Neuronal stem cell (in vitro differentiated cells): ENCODE results near the gene ELP5.
"Not testable (repeated sequence)": the region's sequence is repeated elsewhere in the genome, so short reads cannot be mapped to it uniquely, and the experiment has no call there.

Source experiments
- DNase-seq: peaks from one replicate; pipeline ENCODE4 v3.0.0-alpha.2; 2013; ENCODE audit warnings: low spot score
- H2AFZ ChIP-seq: one replicate; pipeline ENCODE4 v1.6.1; 2013; ENCODE audit warnings: mild to moderate bottlenecking, low read length, inconsistent platforms
- H2AK5ac ChIP-seq: 2 replicates; pipeline ENCODE4 v1.6.1; 2013; ENCODE audit warnings: low read depth, mild to moderate bottlenecking, inconsistent platforms, low read length, moderate library complexity, mixed read lengths
- H2BK120ac ChIP-seq: 2 replicates; pipeline ENCODE4 v1.6.1; 2013; ENCODE audit warnings: low read depth, mild to moderate bottlenecking, inconsistent platforms, low read length, moderate library complexity, mixed read lengths
- H2BK12ac ChIP-seq: one replicate; pipeline ENCODE4 v1.6.1; 2013; ENCODE audit warnings: low read length, inconsistent platforms
- H2BK15ac ChIP-seq: 2 replicates; pipeline ENCODE4 v1.6.1; 2013; ENCODE audit warnings: mild to moderate bottlenecking, low read length, inconsistent platforms, mixed read lengths
- H2BK5ac ChIP-seq: one replicate; pipeline ENCODE4 v1.6.1; 2013; ENCODE audit warnings: inconsistent platforms, mild to moderate bottlenecking, low read length, moderate library complexity
- H3K14ac ChIP-seq: one replicate; pipeline ENCODE4 v1.6.1; 2013; ENCODE audit warnings: low read length, inconsistent platforms
- H3K18ac ChIP-seq: 2 replicates; pipeline ENCODE4 v1.6.1; 2013; ENCODE audit warnings: low read length, inconsistent platforms
- H3K23ac ChIP-seq: 2 replicates; pipeline ENCODE4 v1.6.1; 2013; ENCODE audit warnings: low read depth, mild to moderate bottlenecking, mixed read lengths, low read length, inconsistent platforms; ENCODE audit not compliant: poor library complexity
- H3K27ac ChIP-seq: replicated peaks from 3 replicates; pipeline ENCODE4 v1.5.1; 2013; ENCODE audit warnings: low read length, inconsistent platforms
- H3K27me3 ChIP-seq, 3 experiments: 2 replicates each; pipeline ENCODE4 v1.6.1; 2013; ENCODE audit warnings: low read length in 3 of 3, mild to moderate bottlenecking in 2 of 3, inconsistent platforms in 1 of 3, low read depth in 1 of 3, mixed read lengths in 1 of 3, moderate library complexity in 1 of 3; ENCODE audit not compliant: control insufficient read depth in 3 of 3, insufficient read depth in 3 of 3
- H3K36me3 ChIP-seq, 2 donors: replicated peaks in 1 of 2; 2 replicates each; pipeline ENCODE4 v1.6.1; 2013; ENCODE audit warnings: low read length in 2 of 2; ENCODE audit not compliant: control insufficient read depth in 2 of 2, insufficient read depth in 2 of 2
- H3K4ac ChIP-seq: 2 replicates; pipeline ENCODE4 v1.6.1; 2013; ENCODE audit warnings: inconsistent platforms, mild to moderate bottlenecking, low read length, moderate library complexity
- H3K4me1 ChIP-seq, 2 donors: 1 replicate in 1 of 2; 2 replicates in 1 of 2; pipeline ENCODE4 v1.6.1; 2013; ENCODE audit warnings: low read length in 2 of 2, low read depth in 1 of 2; ENCODE audit not compliant: control insufficient read depth in 2 of 2, insufficient read depth in 1 of 2
- H3K4me2 ChIP-seq: one replicate; pipeline ENCODE4 v1.6.1; 2013; ENCODE audit warnings: mild to moderate bottlenecking, low read length, inconsistent platforms; ENCODE audit not compliant: insufficient read depth, poor library complexity, severe bottlenecking
- H3K4me3 ChIP-seq, 2 donors: 2 replicates each; pipeline ENCODE4 v1.5.1; 2013; ENCODE audit warnings: low read length in 2 of 2, mild to moderate bottlenecking in 2 of 2, inconsistent platforms in 1 of 2, moderate library complexity in 1 of 2
- H3K79me1 ChIP-seq: one replicate; pipeline ENCODE4 v1.6.1; 2013; ENCODE audit warnings: low read depth, mild to moderate bottlenecking, inconsistent platforms, low read length, moderate library complexity
- H3K9ac ChIP-seq: one replicate; pipeline ENCODE4 v1.6.1; 2013; ENCODE audit warnings: mild to moderate bottlenecking, low read depth, low read length, inconsistent platforms; ENCODE audit not compliant: poor library complexity
- H3K9me3 ChIP-seq, 2 donors: replicated peaks in 1 of 2; 2 replicates each; pipeline versions ENCODE3 to v1.6.1; 2013; ENCODE audit warnings: low read length in 2 of 2, mild to moderate bottlenecking in 2 of 2, inconsistent platforms in 1 of 2, low read depth in 1 of 2, mixed read lengths in 1 of 2, moderate library complexity in 1 of 2; ENCODE audit not compliant: control insufficient read depth in 2 of 2, insufficient read depth in 1 of 2
- H4K8ac ChIP-seq: one replicate; pipeline ENCODE4 v1.6.1; 2013; ENCODE audit warnings: low read depth, mild to moderate bottlenecking, inconsistent platforms, low read length, moderate library complexity
- H4K91ac ChIP-seq: one replicate; pipeline ENCODE4 v1.6.1; 2013; ENCODE audit warnings: low read length, low read depth, mild to moderate bottlenecking, inconsistent platforms; ENCODE audit not compliant: poor library complexity
- WGBS, 2 donors: extraction: QIAGEN DNeasy Blood & Tissue Kit; methylation state at CpG; one replicate each; pipeline ENCODE4 v1.1.7; 2013; ENCODE audit warnings: missing lambda C conversion rate in 2 of 2, mixed read lengths in 1 of 2; ENCODE audit not compliant: insufficient read length in 2 of 2, insufficient replicate concordance in 1 of 2; ENCODE audit errors: extremely low coverage in 2 of 2; 5-methylcytosine and 5-hydroxymethylcytosine counted together

The ELP5 gene

DNA sequence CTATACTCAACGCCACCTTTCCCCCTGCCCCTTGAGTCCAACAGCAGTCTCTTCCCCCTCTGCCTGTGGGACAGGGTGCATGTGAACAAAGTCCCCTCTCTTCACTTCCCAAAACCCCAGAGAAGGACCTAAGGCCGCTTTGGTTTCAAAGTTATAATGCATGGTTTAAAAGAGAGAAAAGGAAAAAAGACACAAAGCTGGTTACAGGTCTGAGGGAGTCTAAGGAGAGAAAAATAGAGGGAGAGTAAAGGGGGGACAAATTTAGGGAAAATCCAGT is 8.6 kb upstream of the ELP5 start:
- Histone ChIP-seq H3K18ac (peak overlapping the region; percentile 50), H4K8ac (no peak overlapping the region), H2BK5ac (no peak overlapping the region), H2AFZ (peak overlapping the region; percentile 89), H3K4me3 (peak overlapping the region; percentile 80 to 94), H3K9me3 (no peaks in the 10 kb centered on the region), H3K36me3 (peaks cover 30 to 62% of the 10 kb centered on the region in 2 donors), H3K27me3 (no peaks in the 10 kb centered on the region), H3K9ac (peak overlapping the region; percentile 37), H4K91ac (no peak overlapping the region), H2AK5ac (no peak overlapping the region), H3K4ac (no peak overlapping the region), H3K4me1 (peaks cover 4 to 18% of the 10 kb centered on the region in 2 donors), H2BK15ac (no peak overlapping the region), H3K14ac (no peak overlapping the region), H3K27ac (peak overlapping the region; percentile 76), H2BK12ac (no peak overlapping the region), H3K23ac (no peak overlapping the region), H2BK120ac (no peak overlapping the region), H3K4me2 (peak overlapping the region; percentile 94), H3K79me1 (peaks cover 4% of the 10 kb centered on the region)
- no peak for DNase-seq
- no CpG with 5 or more reads among the region's 2 CpGs for WGBS, 2 donors

DNA sequence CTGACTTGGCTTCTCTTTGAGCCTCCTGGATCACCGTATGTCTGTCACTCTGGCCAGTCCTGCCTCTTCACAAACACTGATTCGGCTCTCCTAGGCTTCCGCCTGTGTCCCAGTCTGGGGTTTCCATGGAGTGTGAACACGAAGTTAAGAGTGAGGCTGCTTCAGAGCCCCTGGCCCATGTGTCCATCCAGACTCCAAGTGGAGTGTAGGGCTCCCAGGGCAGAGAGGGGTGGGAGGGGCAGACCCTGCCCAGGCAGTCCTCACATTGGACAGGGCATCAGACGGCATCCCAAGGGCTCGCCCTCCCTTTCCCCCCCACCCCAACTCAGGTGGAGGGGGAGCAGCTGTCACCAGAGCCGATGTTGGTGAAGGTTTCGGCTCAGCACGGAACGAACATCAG is 8.2 kb upstream of the ELP5 start:
- H2BK12ac ChIP-seq, H3K4ac ChIP-seq, H3K27me3 ChIP-seq, H3K23ac ChIP-seq, H4K91ac ChIP-seq, H3K4me3 ChIP-seq, H3K9me3 ChIP-seq, H3K18ac ChIP-seq, H2BK15ac ChIP-seq, H2BK5ac ChIP-seq, H2AK5ac ChIP-seq, H3K14ac ChIP-seq, H2BK120ac ChIP-seq, H4K8ac ChIP-seq, H3K9ac ChIP-seq, H3K79me1 ChIP-seq, H2AFZ ChIP-seq, DNase-seq, H3K27ac ChIP-seq, H3K4me2 ChIP-seq: not testable (repeated sequence)
- no CpG with 5 or more reads among the region's 10 CpGs for WGBS, 2 donors
- Histone ChIP-seq H3K36me3 (peaks cover 30 to 63% of the 10 kb centered on the region in 2 donors), H3K4me1 (peaks cover 4 to 18% of the 10 kb centered on the region in 2 donors)

DNA sequence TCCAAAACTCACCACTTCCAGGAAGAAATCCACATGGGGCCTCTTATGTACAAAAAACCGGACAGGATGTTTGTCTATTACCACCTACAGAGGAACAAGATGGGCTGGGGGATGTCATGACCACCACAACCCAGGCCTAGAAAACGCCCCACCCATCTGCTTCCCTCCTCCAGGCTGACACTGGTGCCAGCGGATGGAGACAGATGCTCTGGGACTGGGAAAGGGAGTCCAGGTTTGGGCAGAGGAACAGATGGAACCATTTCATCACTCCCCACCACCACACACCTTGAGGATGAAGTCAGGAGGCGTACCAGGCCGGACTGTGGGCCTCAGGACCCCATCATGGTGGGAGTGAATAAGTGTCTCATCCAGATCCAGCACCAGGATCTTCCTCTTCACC is 5.2 kb upstream of the ELP5 start:
- Histone ChIP-seq H3K4me3 (no peak overlapping the region), H3K27me3 (no peaks in the 10 kb centered on the region), H3K9ac (no peak overlapping the region), H3K4me1 (peaks cover 10 to 17% of the 10 kb centered on the region in 2 donors), H4K8ac (no peak overlapping the region), H2BK120ac (no peak overlapping the region), H3K79me1 (peaks cover 16% of the 10 kb centered on the region), H3K27ac (no peak overlapping the region), H3K9me3 (no peaks in the 10 kb centered on the region), H4K91ac (no peak overlapping the region), H2BK12ac (no peak overlapping the region), H3K4ac (no peak overlapping the region), H2AK5ac (no peak overlapping the region), H2BK15ac (no peak overlapping the region), H3K23ac (no peak overlapping the region), H3K18ac (no peak overlapping the region), H3K36me3 (peaks cover 22 to 51% of the 10 kb centered on the region in 2 donors), H3K4me2 (no peak overlapping the region), H2BK5ac (no peak overlapping the region), H3K14ac (no peak overlapping the region), H2AFZ (no peak overlapping the region)
- no peak for DNase-seq
- WGBS, 2 donors = no CpG with 5 or more reads among the region's 5 CpGs

DNA sequence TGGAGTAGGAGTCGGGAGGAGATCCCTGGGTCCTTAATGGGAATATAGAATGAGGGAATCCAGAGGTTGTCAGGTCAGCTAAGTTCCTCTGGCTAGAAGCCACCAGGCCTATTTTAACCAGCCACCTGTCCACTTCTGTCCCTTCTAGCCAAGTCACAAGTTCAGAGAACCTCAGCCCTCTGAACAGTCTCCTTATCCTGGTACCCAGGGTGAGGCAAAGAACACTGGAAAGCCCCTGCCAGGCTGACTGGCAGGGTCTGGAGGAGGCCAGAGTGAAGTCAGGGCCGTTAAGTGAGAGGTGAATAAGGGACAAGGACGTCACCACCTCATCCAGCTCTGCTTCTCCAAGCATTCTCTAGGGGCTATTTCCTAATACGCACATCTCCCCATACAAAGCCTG is 3.2 kb upstream of the ELP5 start:
- no peak overlapping the region for H3K4me3 ChIP-seq
- H3K18ac ChIP-seq = no peak overlapping the region
- WGBS, 2 donors = no CpG with 5 or more reads among the region's 4 CpGs
- peaks cover 11 to 13% of the 10 kb centered on the region in 2 donors for H3K4me1 ChIP-seq
- H3K9ac ChIP-seq = no peak overlapping the region
- no peak overlapping the region for H3K14ac ChIP-seq
- H3K27me3 ChIP-seq = no peaks in the 10 kb centered on the region
- H3K23ac ChIP-seq = no peak overlapping the region
- no peak overlapping the region for H3K27ac ChIP-seq
- no peak overlapping the region for H2BK120ac ChIP-seq
- DNase-seq = no peak
- no peak overlapping the region for H3K4ac ChIP-seq
- H3K36me3 ChIP-seq = peaks cover 22 to 49% of the 10 kb centered on the region in 2 donors
- H2BK5ac ChIP-seq = no peak overlapping the region
- H4K8ac ChIP-seq = no peak overlapping the region
- no peak overlapping the region for H2BK12ac ChIP-seq
- no peak overlapping the region for H3K4me2 ChIP-seq
- H4K91ac ChIP-seq = no peak overlapping the region
- no peak overlapping the region for H2AFZ ChIP-seq
- no peak overlapping the region for H2BK15ac ChIP-seq
- no peak overlapping the region for H2AK5ac ChIP-seq
- no peaks in the 10 kb centered on the region for H3K9me3 ChIP-seq
- peaks cover 15% of the 10 kb centered on the region for H3K79me1 ChIP-seq
